IMR-90 (cell line): ENCODE data around the gene DYNLT3.

Source experiments
- CTCF ChIP-seq: conservative IDR thresholded peaks from 2 replicates; pipeline ENCODE4 v1.5.1; 2012; ENCODE audit warnings: mild to moderate bottlenecking, low read depth, low read length, improper control_type of control experiment
- ELK1 ChIP-seq: fragments of 150-350 bp; IDR thresholded peaks from 2 replicates; pipeline ENCODE4 v1.6.1; 2016; ENCODE audit warnings: low read depth, mild to moderate bottlenecking, low read length, moderate library complexity, borderline replicate concordance
- MAFK ChIP-seq: IDR thresholded peaks from 2 replicates; pipeline ENCODE4 v1.6.1; 2012; ENCODE audit warnings: low read depth, low read length, improper control_type of control experiment
- NFE2L2 ChIP-seq: fragments of 150-350 bp; IDR thresholded peaks from 2 replicates; pipeline ENCODE4 v1.6.1; 2016; ENCODE audit warnings: low read depth, mild to moderate bottlenecking, low read length
- POLR2A ChIP-seq: IDR thresholded peaks from 2 replicates; pipeline ENCODE4 v1.6.1; 2012; ENCODE audit warnings: mild to moderate bottlenecking, low read depth, low read length
- RAD21 ChIP-seq: IDR thresholded peaks from 2 replicates; pipeline ENCODE4 v1.6.1; 2012; ENCODE audit warnings: low read length, improper control_type of control experiment

- no peak for TF ChIP-seq ELK1
- TF ChIP-seq CTCF: no peak
- no peak for TF ChIP-seq MAFK
- no peak for TF ChIP-seq NFE2L2
- TF ChIP-seq RAD21: no peak
- TF ChIP-seq POLR2A: no peak
Observed at GRCh38 chrX:37896511-37896890, 49.1 kb upstream of the DYNLT3 start.
